Hematopoietic multipotent progenitor cell treated with erythropoietin and hydrocortisone succinate and interleukin-3 and kit ligand, for 17 days (in vitro differentiated cells): Measurements from ENCODE around the gene URI1.
A peak's percentile ranks its signal among the peaks of the same experiment; 100 is the strongest.
"Not testable (repeated sequence)": the region's sequence is repeated elsewhere in the genome, so short reads cannot be mapped to it uniquely, and the experiment has no call there.

Experiments
- DNase-seq: peaks from one replicate; pipeline ENCODE4 v3.0.0-alpha.2; 2015; ENCODE audit warnings: low spot score

Gene URI1

GRCh38 chr19:29942404-29943261, 594 bp downstream of the URI1 start:
- DNase-seq, result no peak

DNA sequence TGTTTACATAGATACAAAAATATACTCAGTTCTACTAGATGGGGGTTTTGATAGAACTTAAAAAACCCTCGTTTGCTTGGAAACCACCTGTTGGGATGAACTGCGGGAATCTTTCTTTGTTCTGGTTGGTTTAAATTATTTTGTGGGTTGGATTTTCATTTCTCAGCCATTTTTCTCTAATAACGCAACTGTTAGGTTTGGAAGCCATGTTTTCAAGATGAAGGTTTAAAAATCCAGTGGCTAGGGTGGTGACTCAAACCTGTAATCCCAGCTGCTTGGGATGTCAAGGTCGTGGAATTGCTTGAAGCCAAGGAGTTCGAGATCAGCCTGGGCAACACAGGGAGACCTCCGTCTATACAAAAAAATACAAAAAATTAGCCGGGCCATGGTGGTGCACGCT, 1.6 kb downstream of the URI1 start:
- no peak for DNase-seq

DNA sequence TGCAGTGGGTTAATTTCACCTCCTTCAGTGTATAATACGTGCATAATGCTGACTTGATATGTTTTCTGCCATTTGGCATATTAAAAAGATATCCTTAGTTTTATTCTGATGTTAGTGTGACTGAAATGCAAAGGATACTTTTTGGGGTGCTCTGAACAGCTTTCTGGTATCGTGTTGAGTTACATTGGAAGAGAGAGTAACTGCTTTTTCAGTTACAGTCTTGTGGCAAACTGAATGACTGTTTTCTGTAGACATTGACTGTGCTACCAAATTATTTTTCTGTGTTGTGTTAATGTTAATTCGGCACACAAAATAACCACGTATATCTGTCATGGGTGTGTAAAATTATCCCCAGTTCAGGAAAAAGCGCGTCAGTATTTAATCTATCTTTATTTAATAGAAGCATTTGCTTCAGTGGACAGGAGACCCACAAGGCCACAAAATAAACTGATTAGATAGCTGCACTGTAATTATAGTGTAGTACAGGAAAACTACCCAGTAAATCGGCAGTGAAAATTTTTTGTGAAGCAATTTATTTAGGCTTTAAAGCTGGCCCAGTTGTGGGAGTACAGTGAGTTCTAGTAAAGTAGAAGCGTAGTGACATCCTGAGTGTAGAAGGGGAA, 2.5 kb downstream of the URI1 start:
- no peak for DNase-seq

GRCh38 chr19:29945017-29945416, 3.0 kb downstream of the URI1 start:
- DNase-seq, result no peak

- DNase-seq, result no peak
Measured at GRCh38 chr19:29945433-29945832, 3.4 kb downstream of the URI1 start.

GRCh38 chr19:29946645-29947044, 4.6 kb downstream of the URI1 start:
- no peak for DNase-seq

GRCh38 chr19:29947871-29948270, 5.8 kb downstream of the URI1 start:
- DNase-seq, result no peak

- not testable (repeated sequence) for DNase-seq
Measured at GRCh38 chr19:29948759-29949470, 6.9 kb downstream of the URI1 start.

DNA sequence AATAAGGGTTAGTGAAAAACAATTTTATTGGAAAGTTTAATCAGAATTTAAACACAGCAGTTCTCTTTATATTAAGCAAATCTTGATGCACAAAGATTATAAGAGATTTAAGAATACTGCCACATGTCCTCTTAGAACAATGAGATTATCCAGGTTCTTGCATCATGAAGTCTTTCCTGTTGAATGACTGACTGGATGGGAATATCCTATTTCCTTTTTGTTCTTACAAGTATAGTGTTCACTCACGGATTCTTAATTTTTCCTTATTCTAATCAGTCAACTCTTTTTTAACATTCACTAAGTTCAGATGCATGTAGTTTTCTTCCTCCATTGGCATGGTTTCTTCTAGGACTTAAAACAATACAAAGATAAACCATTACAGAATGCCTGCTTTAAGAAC, 10.1 kb downstream of the URI1 start:
- no peak for DNase-seq

- DNase-seq, result no peak
Measured at GRCh38 chr19:29952646-29953045, 10.6 kb downstream of the URI1 start.

DNA sequence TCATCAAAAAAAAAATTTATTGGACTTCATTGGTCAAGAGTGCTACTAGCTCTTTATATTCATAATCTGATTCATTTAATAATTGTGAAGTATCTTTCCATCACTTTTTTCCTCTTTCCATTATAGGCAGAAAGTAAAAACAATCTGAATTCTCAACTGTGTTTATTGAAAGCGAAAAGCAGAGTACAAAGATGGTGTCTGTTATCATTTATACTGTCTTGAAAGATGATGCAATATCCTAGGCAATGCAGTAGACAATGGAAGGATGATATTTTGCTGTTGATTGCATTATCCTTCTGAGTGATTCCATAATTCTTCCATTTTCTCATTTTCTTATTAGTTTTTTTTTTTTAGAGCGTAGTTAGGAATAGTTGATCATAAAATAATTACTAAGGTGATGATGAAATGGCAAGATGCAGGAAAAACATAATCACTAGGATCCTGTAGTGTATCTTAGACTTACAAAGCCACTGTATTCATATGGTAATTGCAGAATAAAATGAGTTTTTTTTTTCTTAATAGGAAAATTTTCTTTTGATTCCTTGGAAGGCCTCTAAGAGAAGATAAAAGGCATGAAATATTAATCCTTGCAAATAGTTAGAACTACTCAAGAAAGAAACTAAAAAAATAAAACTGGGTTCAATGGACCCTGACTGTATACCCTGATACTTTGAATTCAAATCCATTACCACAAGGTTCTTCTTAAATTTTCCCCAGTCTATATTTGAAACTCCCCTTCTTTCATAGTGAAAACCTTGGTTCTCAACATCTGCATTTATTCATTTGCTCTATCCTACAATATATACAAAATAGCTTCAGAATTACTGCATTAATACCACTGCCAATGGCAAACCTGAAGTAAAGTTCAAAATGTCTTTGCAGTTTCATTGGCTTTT, 11.6 kb downstream of the URI1 start:
- no peak for DNase-seq

GRCh38 chr19:29956855-29957254, 14.8 kb downstream of the URI1 start:
- DNase-seq, result no peak

- no peak for DNase-seq
Measured at GRCh38 chr19:29961311-29961710, 19.3 kb downstream of the URI1 start.

DNA sequence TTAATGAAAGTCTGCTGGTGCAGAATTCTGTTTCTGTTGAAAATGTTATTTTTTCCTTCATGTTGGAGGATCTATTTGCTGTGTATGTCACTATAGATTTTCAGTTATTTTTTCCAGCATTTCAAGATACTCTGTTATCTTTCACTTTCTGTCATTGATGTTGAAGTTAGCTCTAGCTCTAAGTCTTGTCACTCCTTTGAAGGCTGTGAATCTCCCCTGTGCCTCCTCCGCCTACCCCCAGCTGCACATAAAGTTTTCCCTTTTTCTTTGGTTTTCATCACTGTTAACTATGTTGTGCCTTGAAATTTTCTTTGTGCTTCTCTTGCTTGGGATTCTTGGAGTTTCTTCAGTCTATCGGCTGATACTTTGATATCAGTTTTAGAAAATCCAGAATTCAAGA, 20.8 kb downstream of the URI1 start:
- no peak for DNase-seq

DNA sequence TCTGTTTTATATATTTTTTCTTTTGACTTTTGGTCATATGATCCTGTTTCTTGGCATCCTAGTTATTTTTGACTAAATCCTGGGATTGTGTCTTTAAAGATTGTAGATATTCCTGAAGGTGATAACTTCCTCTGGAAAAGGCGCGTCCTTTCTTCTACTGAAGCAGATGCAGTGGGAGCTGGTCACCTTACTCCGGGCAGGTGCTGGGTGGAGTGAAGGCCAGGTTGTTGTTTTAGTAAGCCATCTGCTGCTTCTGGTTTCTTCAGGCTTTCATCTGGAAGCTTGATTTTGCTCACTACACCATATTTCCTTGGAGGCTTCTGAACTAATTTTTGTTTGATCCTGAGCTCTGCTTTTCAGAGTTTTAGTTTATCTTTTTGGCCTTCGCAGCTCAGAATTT, 21.5 kb downstream of the URI1 start:
- DNase-seq, result no peak

GRCh38 chr19:29964171-29964570, 22.1 kb downstream of the URI1 start:
- DNase-seq, result no peak

DNA sequence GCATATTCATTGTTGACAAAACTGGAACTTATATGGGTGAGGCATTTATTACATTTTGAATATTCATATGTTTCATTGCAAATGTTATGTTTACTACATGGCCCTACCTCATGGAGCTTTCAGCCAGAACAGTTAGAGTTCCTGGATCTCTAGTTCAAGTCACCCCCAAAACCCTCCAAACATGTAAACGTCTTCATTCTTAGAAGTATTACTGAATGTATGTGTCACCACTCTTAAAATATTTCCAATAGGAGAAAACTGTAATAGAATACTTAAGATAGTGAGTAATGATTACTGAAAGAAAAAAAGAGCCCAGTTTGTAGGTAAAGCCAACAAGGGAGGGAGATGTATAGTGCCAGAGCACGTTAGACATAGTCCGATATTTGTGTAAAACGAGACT, 23.5 kb downstream of the URI1 start:
- DNase-seq, result no peak

DNA sequence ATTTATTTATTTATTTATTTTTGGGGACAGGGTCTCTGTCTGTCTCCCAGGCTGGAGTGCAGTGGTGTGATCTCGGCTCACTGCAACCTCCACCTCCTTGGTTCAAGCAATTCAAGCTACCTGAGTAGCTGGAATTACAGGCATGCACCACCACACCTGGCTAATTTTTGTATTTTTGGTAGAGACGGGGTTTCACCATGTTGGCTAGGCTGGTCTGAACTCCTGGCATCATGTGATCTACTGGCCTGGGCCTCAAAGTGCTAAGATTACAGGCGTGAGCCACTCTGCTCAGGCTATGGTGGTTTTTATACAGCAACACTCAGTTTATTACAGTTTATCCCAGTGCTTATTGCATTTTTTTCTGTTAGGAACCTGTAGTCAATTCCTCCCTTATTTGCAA, 24.1 kb downstream of the URI1 start:
- not testable (repeated sequence) for DNase-seq

GRCh38 chr19:29966588-29967249, 24.7 kb downstream of the URI1 start:
- DNase-seq, result peak; percentile 35

DNA sequence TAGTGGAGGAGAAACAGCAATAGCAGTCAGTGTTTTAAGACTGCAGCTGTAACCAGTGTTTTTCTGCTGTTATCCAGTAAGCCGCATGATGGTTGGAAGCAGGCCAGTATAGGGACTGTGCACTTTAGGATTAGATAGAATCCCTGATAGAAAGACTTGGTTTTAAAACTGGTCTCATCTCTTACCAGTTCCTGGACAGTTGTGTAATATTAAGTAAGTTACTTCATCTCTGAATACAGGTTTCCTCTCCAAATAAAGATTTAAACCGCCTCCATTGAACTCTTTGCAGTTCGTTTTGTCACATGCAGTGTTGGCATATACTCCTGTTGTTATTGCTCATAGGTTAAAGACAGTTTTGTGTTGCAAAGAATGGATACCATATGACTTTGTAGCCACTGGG, 25.6 kb downstream of the URI1 start:
- DNase-seq, result peak; percentile 70

DNA sequence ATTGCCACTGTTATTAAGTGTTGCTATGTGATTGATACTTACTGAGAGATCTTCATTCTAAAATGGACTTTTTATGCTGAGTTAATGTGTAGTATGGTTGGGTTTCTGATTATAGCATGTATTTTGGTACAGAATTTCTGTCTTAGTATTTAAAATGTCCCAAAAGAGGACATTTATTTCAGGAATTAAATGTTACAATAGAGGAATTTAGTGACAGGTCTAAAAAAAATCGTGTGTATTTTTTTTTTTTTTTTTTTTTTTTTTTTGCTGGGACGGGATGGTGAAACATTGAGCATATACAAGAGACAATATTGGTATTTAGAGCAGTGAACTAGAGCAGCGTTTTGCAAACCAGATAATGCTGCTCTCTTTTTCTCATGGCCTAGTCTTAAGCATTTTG, 27.9 kb downstream of the URI1 start:
- DNase-seq, result no peak

DNA sequence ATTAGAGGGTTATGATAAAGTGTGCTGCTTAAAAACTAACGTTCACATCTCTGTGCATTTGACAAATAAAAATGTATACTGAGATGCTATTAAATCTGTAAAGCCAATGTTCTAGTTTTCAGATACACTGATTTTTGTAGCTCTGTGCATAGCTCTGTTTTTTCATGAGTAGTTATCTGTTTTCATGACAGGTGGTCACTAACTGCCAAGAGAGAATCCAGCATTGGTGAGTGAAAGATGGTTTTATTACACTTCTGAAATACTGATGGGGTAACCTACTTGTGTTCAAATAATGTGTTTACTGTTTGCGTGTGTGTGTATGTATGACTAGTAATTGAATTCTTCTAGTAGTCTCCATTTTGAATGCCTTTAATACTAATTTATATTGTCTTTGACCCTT, 29.0 kb downstream of the URI1 start:
- no peak for DNase-seq
